ENCODE results near the gene TOE1.

DNA sequence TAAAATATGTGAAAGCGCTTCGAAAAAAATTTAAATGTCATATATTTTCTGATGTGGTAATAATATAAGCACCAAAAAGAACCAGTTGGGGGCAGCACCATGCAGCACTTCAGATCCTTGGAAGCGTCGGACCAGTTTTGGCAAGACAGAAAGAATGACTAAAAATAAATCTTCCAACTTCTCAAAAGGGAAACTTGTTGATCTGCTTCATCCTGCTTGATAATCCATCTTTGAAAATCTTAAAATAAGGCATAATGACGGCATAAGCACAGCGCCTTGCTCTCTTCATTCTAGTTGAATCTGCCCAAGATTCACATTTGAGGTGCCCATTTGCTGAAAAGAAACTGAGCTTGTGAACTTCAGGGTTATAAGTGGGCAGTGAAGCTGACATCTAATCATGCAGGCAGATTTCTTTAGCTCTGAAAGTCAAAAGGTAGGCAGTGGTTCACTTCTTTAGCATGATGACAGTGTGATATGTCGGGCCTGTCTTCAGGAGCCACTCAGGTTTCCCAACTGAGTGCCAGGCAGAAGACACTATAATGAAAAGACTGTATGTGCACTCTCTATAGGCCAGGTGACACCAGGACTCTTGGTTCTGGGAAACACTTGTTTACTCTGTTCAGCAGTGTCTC is 20.0 kb downstream of the TOE1 start:
- TF ChIP-seq, protein P1, sequence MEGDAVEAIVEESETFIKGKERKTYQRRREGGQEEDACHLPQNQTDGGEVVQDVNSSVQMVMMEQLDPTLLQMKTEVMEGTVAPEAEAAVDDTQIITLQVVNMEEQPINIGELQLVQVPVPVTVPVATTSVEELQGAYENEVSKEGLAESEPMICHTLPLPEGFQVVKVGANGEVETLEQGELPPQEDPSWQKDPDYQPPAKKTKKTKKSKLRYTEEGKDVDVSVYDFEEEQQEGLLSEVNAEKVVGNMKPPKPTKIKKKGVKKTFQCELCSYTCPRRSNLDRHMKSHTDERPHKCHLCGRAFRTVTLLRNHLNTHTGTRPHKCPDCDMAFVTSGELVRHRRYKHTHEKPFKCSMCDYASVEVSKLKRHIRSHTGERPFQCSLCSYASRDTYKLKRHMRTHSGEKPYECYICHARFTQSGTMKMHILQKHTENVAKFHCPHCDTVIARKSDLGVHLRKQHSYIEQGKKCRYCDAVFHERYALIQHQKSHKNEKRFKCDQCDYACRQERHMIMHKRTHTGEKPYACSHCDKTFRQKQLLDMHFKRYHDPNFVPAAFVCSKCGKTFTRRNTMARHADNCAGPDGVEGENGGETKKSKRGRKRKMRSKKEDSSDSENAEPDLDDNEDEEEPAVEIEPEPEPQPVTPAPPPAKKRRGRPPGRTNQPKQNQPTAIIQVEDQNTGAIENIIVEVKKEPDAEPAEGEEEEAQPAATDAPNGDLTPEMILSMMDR (IDR thresholded peaks at IDR 0.05): peak; percentile 73
- no peak for TF ChIP-seq EZH2 (IDR thresholded peaks at IDR 0.05)

Data from neural progenitor cell (in vitro differentiated cells).